Spleen (tissue), 7 donors: ENCODE measurements around the gene SUSD2.

Source experiments
- CTCF ChIP-seq, 11 experiments: fragments of 200-600 bp in 7 of 11; fragments of 450-650 bp in 4 of 11; sonication (generic) in 4 of 11; IDR thresholded peaks in 8 of 11; conservative IDR thresholded peaks in 3 of 11; 1 replicate in 7 of 11; 2 replicates in 4 of 11; pipeline versions ENCODE4 v1.4.0 to v1.8.0; 2016 to 2021; ENCODE audit warnings: antibody characterized with exemption in 11 of 11, inconsistent platforms in 4 of 11, mild to moderate bottlenecking in 1 of 11
- POLR2A ChIP-seq, 3 donors: fragments of 450-650 bp; IDR thresholded peaks; one replicate each; pipeline ENCODE4 v1.5.1; 2017; ENCODE audit warnings: antibody characterized with exemption in 3 of 3, mild to moderate bottlenecking in 1 of 3
- POLR2AphosphoS5 ChIP-seq, 3 donors: sonication (generic); formaldehyde crosslinking; IDR thresholded peaks; one replicate each; pipeline ENCODE4 v1.5.1; 2017; ENCODE audit warnings: antibody characterized with exemption in 3 of 3
- donor health status: DM: no; HTN: no; CAD: no; lungs with moderate emphysema.
- donor health status: DM: no; HTN: no; CAD: no.
- donor health status: DM: no; HTN: no; CAD: no.

- TF ChIP-seq CTCF (IDR thresholded peaks at IDR 0.05 in 8 of 11, conservative IDR thresholded peaks at IDR 0.05 in 3 of 11) (no peak), POLR2AphosphoS5 (IDR thresholded peaks at IDR 0.05) (no peak), POLR2A (IDR thresholded peaks at IDR 0.05) (no peak)
These were observed 43.7 kb upstream of the SUSD2 start for GRCh38 chr22:24137595-24137994.
